Measurements from ENCODE around the gene PGF. TPM values are rescaled to one million over a fixed set of nuclear protein-coding genes. Genes with fewer than 3 reads are reported as not detected.

The PGF gene
- total and polyA plus RNA-seq, 2 experiments from 2014 or later = 1.1 to 1.8 TPM

DNA sequence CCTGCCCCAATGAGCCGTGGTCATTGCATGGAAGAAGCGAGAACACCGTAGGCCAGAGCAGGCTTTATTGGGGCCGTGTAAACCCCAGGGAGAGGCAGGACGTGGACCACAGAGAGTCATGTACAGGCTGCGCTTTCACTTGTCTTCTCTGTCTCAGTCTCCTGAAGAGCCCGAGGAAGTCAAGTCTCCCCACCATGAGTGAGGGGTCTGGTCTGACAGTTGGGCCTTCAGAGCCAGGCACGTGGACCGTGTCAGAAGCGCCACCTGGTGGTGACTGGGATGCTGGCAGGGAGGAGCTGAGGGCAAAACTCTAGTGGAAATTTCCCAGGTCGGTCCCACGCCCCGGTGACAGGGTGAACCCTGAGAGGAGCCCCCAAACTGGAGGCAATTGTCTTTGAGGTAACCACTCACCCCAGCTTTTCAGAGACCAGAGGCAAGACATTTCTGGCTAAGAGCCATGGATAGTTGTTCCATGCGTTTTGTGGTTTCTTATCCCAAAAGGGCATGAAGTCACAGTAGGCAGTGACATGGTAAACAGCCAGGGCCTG lies 49.7 kb downstream of the PGF start:
- H3F3A ChIP-seq (ENCODE audit: insufficient read depth) = peaks cover 31% of the 10 kb centered on the region
- WGBS, 2 experiments (ENCODE audit: low coverage in 1 of 2, low lambda C conversion rate in 2 of 2, missing lambda C conversion rate in 2 of 2) = 33% methylated on average over 14 of the region's 14 CpGs
- H3K4me3 ChIP-seq = no peak overlapping the region
- DNase-seq = peak; percentile 70
- no peaks in the 10 kb centered on the region for H3K9me3 ChIP-seq (ENCODE audit: low read depth)
- no peak overlapping the region for H3K27ac ChIP-seq
- in situ Hi-C loops (cut with MboI) = no loop called here
- H3K79me2 ChIP-seq (ENCODE audit: insufficient read depth) = no peaks in the 10 kb centered on the region
- H3K27me3 ChIP-seq (replicated peaks; ENCODE audit: insufficient read depth) = no peaks in the 10 kb centered on the region
- H3K9ac ChIP-seq = no peak overlapping the region
- no peak for TF ChIP-seq EZH2 (IDR thresholded peaks at IDR 0.05; ENCODE audit: insufficient read depth, poor library complexity, severe bottlenecking)
- TF ChIP-seq EZH2phosphoT487 (IDR thresholded peaks at IDR 0.05; ENCODE audit: insufficient read depth, low read depth) = no peak
- no peak overlapping the region for H3K4me2 ChIP-seq (ENCODE audit: unreplicated experiment)
- H2AFZ ChIP-seq = no peak overlapping the region
- no peaks in the 10 kb centered on the region for H3K9me2 ChIP-seq (ENCODE audit: insufficient read depth)
- H4K20me1 ChIP-seq (ENCODE audit: insufficient read depth) = no peaks in the 10 kb centered on the region
- peaks cover 4% of the 10 kb centered on the region; the same call in 1 of the 2 replicates for H3K4me1 ChIP-seq (ENCODE audit: insufficient read depth)
- H3K36me3 ChIP-seq (ENCODE audit: low read depth) = peaks cover 17% of the 10 kb centered on the region

DNA sequence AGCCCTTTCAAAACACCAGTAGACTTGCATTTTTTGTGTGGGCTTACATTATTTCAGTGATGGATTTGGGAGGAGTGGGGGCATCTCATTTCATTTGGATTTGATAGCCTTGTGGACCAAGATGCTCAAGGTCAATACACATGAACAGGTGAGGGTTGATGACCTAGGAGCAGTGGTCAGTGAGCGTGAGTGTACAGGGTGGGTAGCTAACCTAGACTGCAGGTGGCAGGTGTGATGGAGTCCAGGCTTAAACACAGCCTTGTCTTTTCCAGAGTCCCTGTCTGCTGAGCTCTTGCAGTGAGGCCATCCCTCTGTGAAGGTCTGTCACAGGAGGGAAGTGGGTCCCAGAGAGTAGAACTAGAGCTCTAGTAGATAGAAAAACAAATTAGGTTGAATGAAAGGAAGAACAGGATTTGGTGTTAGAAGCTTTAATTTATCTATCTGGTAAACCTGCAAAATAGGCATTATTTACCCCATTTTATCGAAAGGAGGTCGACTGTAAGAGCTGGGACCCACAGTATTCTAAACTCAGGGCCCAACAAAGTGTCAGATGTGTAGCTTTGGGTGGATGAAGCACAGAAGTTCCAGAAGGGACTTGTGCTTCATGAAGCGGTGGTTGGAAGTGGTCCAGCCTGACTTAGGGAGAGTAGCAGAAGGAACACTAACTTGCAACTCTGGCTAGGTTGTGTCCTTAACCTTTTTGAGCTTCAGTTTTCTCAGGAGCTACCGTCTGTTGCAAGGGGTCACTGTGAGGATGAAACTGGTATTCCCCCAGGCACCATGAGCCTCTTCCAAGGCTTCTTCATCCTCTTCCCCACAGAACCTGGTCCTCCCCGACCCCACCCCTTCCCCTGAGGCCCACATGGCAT lies 50.5 kb downstream of the PGF start:
- peaks cover 25% of the 10 kb centered on the region for H3K36me3 ChIP-seq (ENCODE audit: low read depth)
- H3K9me2 ChIP-seq (ENCODE audit: insufficient read depth) = no peaks in the 10 kb centered on the region
- no peaks in the 10 kb centered on the region for H3K79me2 ChIP-seq (ENCODE audit: insufficient read depth)
- peaks cover 31% of the 10 kb centered on the region for H3F3A ChIP-seq (ENCODE audit: insufficient read depth)
- WGBS, 2 experiments (ENCODE audit: low coverage in 1 of 2, low lambda C conversion rate in 2 of 2, missing lambda C conversion rate in 2 of 2) = 62 to 64% methylated on average over 6 of the region's 6 CpGs
- no peaks in the 10 kb centered on the region for H3K27me3 ChIP-seq (replicated peaks; ENCODE audit: insufficient read depth)
- H3K9ac ChIP-seq = no peak overlapping the region
- no peaks in the 10 kb centered on the region for H3K9me3 ChIP-seq (ENCODE audit: low read depth)
- H3K4me3 ChIP-seq = no peak overlapping the region
- peak; percentile 37 for DNase-seq
- peaks cover 4% of the 10 kb centered on the region; the same call in 1 of the 2 replicates for H3K4me1 ChIP-seq (ENCODE audit: insufficient read depth)
- no peaks in the 10 kb centered on the region for H4K20me1 ChIP-seq (ENCODE audit: insufficient read depth)
- H2AFZ ChIP-seq = no peak overlapping the region
- no peak for TF ChIP-seq EZH2phosphoT487 (IDR thresholded peaks at IDR 0.05; ENCODE audit: insufficient read depth, low read depth)
- TF ChIP-seq EZH2 (IDR thresholded peaks at IDR 0.05; ENCODE audit: insufficient read depth, poor library complexity, severe bottlenecking) = no peak
- H3K4me2 ChIP-seq (ENCODE audit: unreplicated experiment) = no peak overlapping the region
- no peak overlapping the region for H3K27ac ChIP-seq
- in situ Hi-C loops (cut with MboI) = no loop called here

- H3K9me3 ChIP-seq (ENCODE audit: low read depth) = no peaks in the 10 kb centered on the region
- no peak for TF ChIP-seq EZH2 (IDR thresholded peaks at IDR 0.05; ENCODE audit: insufficient read depth, poor library complexity, severe bottlenecking)
- TF ChIP-seq EZH2phosphoT487 (IDR thresholded peaks at IDR 0.05; ENCODE audit: insufficient read depth, low read depth) = no peak
- no peak overlapping the region for H3K9ac ChIP-seq
- H3K36me3 ChIP-seq (ENCODE audit: low read depth) = peaks cover 42% of the 10 kb centered on the region
- H4K20me1 ChIP-seq (ENCODE audit: insufficient read depth) = no peaks in the 10 kb centered on the region
- H3K4me3 ChIP-seq = no peak overlapping the region
- no peaks in the 10 kb centered on the region for H3K27me3 ChIP-seq (replicated peaks; ENCODE audit: insufficient read depth)
- in situ Hi-C loops (cut with MboI) = no loop called here
- 68 to 71% methylated on average over 10 of the region's 10 CpGs for WGBS, 2 experiments (ENCODE audit: low coverage in 1 of 2, low lambda C conversion rate in 2 of 2, missing lambda C conversion rate in 2 of 2)
- no peak overlapping the region for H3K4me2 ChIP-seq (ENCODE audit: unreplicated experiment)
- no peaks in the 10 kb centered on the region for H3K9me2 ChIP-seq (ENCODE audit: insufficient read depth)
- no peak for DNase-seq
- no peaks in the 10 kb centered on the region for H3K79me2 ChIP-seq (ENCODE audit: insufficient read depth)
- no peak overlapping the region for H3K27ac ChIP-seq
- no peak overlapping the region for H2AFZ ChIP-seq
- peaks cover 31% of the 10 kb centered on the region for H3F3A ChIP-seq (ENCODE audit: insufficient read depth)
- H3K4me1 ChIP-seq (ENCODE audit: insufficient read depth) = peaks cover 4% of the 10 kb centered on the region; the same call in 1 of the 2 replicates
Observed at GRCh38 chr14:74902941-74903705, 52.3 kb downstream of the PGF start.

- peaks cover 10% of the 10 kb centered on the region for H3F3A ChIP-seq (ENCODE audit: insufficient read depth)
- 78 to 81% methylated on average over 5 of the region's 5 CpGs for WGBS, 2 experiments (ENCODE audit: low coverage in 1 of 2, low lambda C conversion rate in 2 of 2, missing lambda C conversion rate in 2 of 2)
- no peaks in the 10 kb centered on the region for H3K4me1 ChIP-seq (ENCODE audit: insufficient read depth)
- H3K4me2 ChIP-seq (ENCODE audit: unreplicated experiment) = no peak overlapping the region
- no peaks in the 10 kb centered on the region for H4K20me1 ChIP-seq (ENCODE audit: insufficient read depth)
- TF ChIP-seq EZH2 (IDR thresholded peaks at IDR 0.05; ENCODE audit: insufficient read depth, poor library complexity, severe bottlenecking) = no peak
- TF ChIP-seq EZH2phosphoT487 (IDR thresholded peaks at IDR 0.05; ENCODE audit: insufficient read depth, low read depth) = no peak
- H3K27me3 ChIP-seq (replicated peaks; ENCODE audit: insufficient read depth) = no peaks in the 10 kb centered on the region
- peaks cover 24% of the 10 kb centered on the region for H3K79me2 ChIP-seq (ENCODE audit: insufficient read depth)
- no peaks in the 10 kb centered on the region for H3K9me2 ChIP-seq (ENCODE audit: insufficient read depth)
- no peaks in the 10 kb centered on the region for H3K9me3 ChIP-seq (ENCODE audit: low read depth)
- no peak for DNase-seq
- H3K4me3 ChIP-seq = no peak overlapping the region
- H3K36me3 ChIP-seq (ENCODE audit: low read depth) = peaks cover 87% of the 10 kb centered on the region
- H3K9ac ChIP-seq = no peak overlapping the region
- H3K27ac ChIP-seq = no peak overlapping the region
- H2AFZ ChIP-seq = no peak overlapping the region
- in situ Hi-C loops (cut with MboI) = no loop called here
Observed at GRCh38 chr14:74898694-74899093, 56.7 kb downstream of the PGF start.

Measured in GM23248 (cell line).